Amniotic epithelial cell (primary cell): ENCODE results near the gene FILIP1L.
"Not testable (repeated sequence)": the region's sequence is repeated elsewhere in the genome, so short reads cannot be mapped to it uniquely, and the experiment has no call there.

Experiments
- DNase-seq: peaks from one replicate; pipeline ENCODE4 v3.0.0-alpha.2; 2010; ENCODE audit warnings: low read depth

FILIP1L gene

GRCh38 chr3:100098784-100099070 is 15.6 kb downstream of the FILIP1L start:
- DNase-seq = no peak

GRCh38 chr3:100097919-100098783 is 16.1 kb downstream of the FILIP1L start:
- no peak for DNase-seq

GRCh38 chr3:100096866-100097265 is 17.4 kb downstream of the FILIP1L start:
- no peak for DNase-seq

GRCh38 chr3:100096286-100096685 is 18.0 kb downstream of the FILIP1L start:
- DNase-seq = not testable (repeated sequence)

- no peak for DNase-seq
These were observed 20.5 kb downstream of the FILIP1L start for GRCh38 chr3:100093831-100094230.

- no peak for DNase-seq
These were observed 23.7 kb downstream of the FILIP1L start for GRCh38 chr3:100090669-100091005.

GRCh38 chr3:100089812-100090668 is 24.3 kb downstream of the FILIP1L start:
- peak; percentile 96 for DNase-seq

- no peak for DNase-seq
These were observed 25.4 kb downstream of the FILIP1L start for GRCh38 chr3:100088735-100089368.

- peak; percentile 73 for DNase-seq
These were observed 27.1 kb downstream of the FILIP1L start for GRCh38 chr3:100087198-100087597.

GRCh38 chr3:100086401-100086800 is 27.9 kb downstream of the FILIP1L start:
- no peak for DNase-seq

- no peak for DNase-seq
These were observed 30.0 kb downstream of the FILIP1L start for GRCh38 chr3:100084100-100084806.

- DNase-seq = no peak
These were observed 31.1 kb downstream of the FILIP1L start for GRCh38 chr3:100083209-100083608.

GRCh38 chr3:100082714-100083113 is 31.6 kb downstream of the FILIP1L start:
- no peak for DNase-seq

- DNase-seq = no peak
These were observed 32.2 kb downstream of the FILIP1L start for GRCh38 chr3:100081986-100082692.

- peak; percentile 47 for DNase-seq
These were observed 33.0 kb downstream of the FILIP1L start for GRCh38 chr3:100081311-100081710.

- DNase-seq = no peak
These were observed 33.7 kb downstream of the FILIP1L start for GRCh38 chr3:100080573-100080972.

- no peak for DNase-seq
These were observed 35.0 kb downstream of the FILIP1L start for GRCh38 chr3:100079328-100079727.

GRCh38 chr3:100076731-100077529 is 37.4 kb downstream of the FILIP1L start:
- DNase-seq = no peak

- peak; percentile 92 for DNase-seq
These were observed 38.2 kb downstream of the FILIP1L start for GRCh38 chr3:100075851-100076730.

GRCh38 chr3:100075196-100075595 is 39.1 kb downstream of the FILIP1L start:
- no peak for DNase-seq
